HG02759 (cell line): ENCODE results near the gene PRPSAP2.

Experiments
- ATAC-seq: cut with Tn5 transposase; IDR thresholded peaks from one replicate; pipeline ENCODE4 v1.9.1; 2021; ENCODE audit warnings: mild to moderate bottlenecking, moderate library complexity; ENCODE audit not compliant: unreplicated experiment

PRPSAP2 gene

DNA sequence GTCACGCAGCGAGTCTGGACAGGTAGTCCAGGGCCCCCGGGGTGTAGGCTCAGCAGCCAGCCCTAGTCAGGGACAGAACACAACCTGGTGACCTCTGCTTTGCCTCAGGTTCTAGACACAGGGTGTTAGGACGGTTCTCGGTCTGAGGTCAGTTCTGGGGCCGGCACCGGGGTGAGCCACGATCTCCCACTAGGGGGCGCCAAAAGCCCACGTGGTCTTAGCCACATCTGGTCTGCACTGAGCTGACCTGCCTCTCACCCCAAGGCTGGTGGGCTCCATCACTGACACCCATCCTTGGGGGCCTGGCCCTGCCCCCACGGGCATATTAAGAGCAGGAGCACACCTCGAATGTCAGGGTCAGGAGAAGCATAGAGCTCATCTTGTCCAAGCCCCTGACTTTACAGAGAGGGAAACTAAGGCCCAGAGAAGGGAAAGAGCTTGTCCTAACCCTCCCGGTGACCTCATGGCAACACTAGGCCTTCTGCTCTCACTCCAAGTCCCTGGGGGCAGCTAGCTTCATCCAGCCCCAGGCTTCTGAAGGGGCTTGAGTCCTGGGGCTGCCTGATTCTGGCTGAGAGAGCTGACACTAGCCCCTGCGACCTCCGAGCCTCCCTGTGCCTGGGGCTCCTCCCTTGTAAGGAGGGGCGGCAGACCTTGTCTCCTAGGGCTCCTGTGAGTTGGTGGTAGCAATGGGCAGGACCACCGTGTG, 103.0 kb downstream of the PRPSAP2 start:
- peak; percentile 67 for ATAC-seq

DNA sequence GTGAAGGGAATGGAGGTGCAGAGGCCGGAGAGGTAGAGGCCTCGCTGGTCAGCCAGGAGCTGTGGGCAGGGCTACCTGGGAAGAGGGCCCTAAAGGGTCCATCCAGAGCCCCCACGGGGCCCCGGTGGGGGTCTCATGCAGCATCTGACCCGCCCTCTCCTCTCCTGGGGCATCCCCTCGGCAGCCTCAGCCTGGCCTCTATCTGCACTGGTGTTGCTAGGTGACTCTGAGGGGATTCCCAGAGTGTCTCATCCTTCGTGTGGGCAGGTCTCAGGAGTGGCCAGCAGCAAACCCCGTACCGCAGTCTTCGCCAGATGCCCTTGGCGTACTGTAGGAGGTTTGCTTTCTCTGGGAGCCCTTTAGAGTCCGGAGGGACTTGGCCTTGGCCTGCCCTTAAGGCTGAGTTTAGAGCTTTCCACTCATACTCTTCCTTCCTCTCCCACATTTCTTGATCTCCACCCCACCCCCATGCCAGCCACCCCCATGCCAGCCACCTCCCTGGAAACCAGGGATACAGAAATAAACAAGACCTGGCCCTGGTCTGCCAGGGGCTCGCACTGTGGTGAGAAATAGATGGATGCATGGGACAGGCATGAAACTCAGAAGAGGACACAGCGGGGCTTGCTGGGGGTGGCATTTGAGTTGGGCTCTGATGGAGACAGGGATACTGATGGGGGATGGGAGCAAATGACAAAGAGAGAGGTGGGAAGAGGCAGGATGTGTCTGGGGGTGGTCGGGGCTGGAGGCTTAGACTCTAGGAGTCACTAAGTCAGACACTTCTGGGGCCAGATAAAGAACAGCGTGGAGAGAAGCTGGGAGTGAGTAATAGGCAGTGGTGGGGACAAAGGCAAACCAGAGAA, 103.9 kb downstream of the PRPSAP2 start:
- no peak for ATAC-seq

DNA sequence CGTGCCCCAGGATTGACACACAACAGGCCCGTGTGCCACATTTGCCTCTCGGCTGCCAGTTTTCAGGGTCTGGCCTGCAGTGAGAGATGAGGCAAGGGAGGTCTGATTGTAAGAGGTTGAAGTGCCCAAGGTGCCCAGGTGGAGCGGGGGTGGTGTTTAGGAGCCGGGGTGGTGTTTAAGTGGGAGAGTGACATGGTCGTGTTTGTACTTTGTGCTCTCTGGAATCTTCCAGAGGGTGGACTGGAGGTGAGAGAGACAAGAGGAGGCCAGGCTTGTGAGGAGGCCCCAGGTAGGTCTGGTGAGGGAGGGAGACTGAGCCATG, 104.5 kb downstream of the PRPSAP2 start:
- no peak for ATAC-seq

DNA sequence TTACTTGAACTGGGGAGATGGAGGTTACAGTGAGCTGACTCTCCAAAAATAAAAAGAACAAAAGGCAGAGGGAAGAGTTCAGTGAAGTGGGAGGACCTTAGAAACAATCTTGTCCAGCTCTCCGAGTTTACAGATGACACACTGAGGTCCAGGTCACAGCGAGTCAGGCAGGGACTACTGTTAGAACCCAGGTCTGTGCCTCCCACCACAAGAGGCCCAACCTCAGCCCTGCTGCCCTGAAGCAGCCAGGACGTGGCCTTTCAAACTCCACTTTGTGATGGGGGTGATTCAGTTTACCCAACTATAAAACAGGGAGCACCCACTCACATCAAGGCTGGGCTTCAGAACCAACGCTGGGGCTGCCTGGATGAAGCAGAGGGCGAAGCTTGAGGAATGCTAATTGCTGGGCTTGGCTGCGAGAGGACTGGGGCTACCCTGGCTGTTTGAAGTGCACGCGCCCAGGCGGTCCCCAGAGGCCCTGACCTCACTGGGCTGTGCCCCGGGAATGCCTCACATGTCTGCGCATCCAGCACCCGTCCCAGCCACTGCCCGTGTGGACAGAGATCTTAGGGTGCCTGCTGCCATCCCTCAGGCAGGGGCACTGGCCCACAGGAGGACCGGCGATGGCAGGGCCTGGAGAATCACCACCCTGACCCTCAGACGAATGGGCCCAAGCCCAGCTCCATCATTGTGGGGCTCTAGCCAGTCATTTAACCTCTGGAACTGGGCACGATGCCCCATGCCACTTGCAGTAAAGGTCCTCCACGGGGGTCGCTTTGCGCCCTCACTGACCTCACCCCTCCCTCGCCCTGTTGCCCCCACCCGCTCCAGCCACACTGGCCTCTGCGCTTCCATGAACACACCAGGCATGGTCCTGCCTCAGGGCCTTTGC, 105.4 kb downstream of the PRPSAP2 start:
- ATAC-seq, result no peak

DNA sequence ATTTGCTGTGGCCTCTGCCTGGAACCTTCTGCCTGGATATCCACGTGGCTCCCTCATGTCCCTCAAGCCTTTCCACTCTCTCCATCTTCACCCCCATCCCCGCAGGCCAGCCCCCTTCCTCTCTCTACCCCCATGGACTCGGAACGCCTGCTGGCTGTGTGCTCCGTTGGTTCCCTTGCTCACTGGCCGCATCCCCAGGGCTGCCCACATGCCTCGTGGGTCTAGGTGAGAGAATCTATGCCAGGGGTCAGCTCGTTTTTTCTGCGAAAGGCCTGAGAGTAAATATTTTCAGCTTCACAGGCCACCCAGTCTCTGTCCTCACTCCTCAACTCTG, 106.1 kb downstream of the PRPSAP2 start:
- ATAC-seq, result no peak

DNA sequence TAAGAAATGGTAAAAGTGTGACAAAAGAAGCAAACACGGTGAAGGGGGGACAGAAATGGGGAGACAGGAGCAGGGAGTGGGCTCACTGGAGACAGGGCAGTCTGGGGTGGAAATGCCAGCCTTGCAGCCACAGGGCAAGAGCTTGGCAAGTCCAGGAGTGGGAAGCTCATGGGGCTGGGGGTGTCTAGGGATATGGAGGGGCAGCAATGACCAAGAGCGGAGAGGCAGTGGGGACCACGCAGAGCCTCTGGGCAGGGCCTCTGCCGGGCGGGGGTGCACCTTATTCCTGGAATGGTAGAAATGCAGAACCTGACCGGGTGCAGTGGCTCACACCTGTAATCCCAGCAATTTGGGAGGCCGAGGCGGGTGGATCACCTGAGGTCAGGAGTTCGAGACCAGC, 106.6 kb downstream of the PRPSAP2 start:
- no peak for ATAC-seq

DNA sequence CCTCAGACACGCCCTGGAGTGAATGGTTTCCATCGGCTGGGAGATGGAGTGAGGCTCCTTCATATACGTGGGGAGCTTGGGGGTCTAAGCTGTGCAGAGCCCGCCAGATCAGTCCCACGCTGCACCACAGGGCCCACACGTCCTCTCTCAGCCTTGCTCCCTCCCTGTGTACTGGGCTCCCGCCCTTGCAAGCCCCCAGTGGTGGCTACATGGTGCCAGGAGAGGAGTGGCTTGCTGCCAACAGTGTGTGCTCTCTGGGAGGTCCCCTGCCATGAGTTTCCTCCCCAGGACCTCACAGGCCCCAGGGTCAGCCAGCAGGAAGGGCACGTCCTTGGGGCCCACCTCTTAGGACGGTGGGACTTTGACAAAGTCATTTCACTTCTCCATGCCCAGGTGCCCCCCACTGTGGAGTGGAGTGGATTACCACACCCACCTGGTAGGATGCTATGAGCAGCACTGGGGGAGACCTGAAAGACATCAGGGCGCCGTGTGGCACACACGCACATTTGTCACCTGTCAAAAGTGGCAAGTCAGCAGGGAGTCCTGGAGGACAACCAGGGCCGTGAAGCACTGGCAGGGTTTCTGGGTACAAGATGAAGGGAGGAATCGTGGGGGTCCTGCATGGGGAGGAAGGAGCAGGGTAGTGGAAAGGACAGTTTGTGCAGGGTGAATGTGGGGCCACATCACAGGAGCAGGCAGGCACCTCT, 107.8 kb downstream of the PRPSAP2 start:
- ATAC-seq, result no peak

DNA sequence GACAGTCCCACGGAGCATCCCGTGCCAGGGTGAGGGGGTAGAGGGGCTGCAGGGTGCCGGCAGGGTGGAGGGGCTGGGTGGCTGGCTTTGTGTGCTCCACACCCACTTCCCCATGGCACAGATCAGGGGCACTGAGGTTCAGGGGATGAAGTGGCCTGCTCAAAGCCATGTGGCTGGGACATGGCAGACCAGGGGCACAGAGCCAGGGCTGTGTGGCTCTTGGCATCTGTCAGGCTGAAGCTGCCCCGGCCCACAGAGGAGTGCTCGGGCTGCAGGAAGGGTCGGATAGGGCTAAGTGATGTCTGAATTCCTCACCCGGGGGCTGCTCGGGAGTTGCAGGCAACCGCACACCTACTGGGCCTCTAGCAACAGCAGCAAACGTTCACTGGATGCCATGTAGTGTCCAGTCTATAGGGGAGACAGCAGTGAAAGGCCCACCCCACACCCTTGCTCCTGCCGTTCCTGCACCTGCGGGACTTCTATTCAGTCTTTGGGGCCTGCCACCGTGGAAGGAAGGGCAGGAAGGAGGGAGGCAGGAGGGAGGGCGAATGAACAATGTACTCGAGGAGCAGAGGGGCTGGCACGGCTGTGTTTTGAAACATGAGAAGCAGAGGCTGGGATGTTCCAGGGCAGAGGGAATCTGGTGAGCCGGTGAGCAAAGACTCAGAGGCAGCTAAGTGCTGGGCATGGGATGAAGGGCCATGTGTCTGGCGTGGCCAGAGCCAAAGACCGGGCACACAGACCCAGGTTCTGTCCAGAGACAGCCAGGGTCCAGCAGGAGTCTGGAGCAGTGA, 109.1 kb downstream of the PRPSAP2 start:
- ATAC-seq, result no peak

DNA sequence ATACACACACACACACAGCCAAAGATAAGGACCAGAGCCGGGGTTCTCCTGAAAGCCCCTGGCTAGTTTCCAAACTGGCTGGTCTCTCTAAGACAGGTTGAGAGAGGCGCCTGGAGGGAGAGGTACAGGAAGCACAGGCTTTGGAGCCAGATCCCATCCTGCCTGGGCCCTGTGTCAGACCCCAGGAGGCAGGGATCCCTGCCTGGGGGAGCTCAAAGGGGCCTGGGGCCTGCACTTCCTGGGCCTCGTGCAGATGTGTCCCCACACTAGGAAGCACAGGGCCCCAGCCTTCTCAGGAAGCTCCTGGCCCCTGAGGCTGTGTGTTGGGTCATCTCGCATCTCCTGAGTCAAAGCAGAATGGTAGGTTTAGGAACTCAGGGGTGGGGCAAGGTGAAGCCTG, 110.0 kb downstream of the PRPSAP2 start:
- no peak for ATAC-seq

DNA sequence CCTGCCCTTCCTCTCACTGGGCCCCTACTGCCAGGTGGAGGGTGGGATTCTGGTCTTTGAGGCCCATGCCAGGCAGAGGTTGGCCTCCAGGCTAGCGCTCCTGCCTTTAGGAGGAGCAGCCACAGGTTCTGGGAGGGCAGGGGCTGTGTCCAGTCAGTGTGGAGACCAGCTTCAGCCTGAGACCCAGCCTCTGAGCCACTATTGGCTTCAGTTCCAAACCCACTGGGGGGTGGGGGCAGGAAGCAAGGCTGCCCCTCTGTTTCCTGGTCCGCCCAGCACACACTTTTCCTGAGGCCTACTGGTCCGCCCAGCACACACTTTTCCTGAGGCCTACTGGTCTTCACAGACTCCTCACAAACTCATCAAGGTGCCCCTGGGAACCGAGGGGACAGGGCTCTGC, 110.4 kb downstream of the PRPSAP2 start:
- ATAC-seq, result no peak

DNA sequence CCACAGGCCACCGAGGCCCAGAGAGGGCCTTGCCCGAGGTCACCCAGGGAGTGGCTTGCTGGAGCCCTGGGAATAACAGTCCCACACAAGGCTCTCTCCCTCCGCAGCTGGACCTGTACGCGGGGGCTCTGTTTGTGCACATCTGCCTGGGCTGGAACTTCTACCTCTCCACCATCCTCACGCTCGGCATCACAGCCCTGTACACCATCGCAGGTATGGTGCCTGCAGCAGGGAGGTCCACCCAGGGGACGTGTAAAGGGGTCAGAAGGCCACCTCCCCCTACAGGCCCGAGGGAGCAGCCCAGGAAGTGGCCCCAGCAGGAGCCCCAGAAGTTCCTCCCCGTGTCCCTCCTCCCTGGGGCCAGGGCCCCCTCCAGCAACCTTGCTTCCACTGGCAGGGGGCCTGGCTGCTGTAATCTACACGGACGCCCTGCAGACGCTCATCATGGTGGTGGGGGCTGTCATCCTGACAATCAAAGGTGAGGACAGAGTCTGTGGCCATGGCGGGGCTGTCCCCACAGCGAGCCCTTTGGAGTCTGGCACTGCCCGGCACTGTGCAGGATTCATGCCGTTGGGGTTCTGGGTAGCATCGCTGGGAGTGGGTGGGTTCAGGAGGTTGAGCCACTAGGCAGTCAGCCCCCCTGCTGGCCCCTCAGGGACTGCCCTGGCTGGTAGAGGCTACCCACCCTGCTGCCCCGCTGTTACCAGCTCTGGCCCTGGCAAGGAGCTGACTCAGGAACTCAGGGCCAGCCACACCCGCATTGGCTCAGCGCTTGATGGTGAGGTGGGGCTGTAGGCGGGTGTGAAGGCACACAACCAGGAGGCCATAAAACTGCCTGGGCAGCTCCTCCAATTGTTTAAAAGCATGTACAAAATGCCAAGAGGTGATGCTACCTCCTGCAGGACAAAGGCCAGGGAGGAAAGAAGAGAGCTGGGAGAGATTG, 111.3 kb downstream of the PRPSAP2 start:
- ATAC-seq, result no peak

DNA sequence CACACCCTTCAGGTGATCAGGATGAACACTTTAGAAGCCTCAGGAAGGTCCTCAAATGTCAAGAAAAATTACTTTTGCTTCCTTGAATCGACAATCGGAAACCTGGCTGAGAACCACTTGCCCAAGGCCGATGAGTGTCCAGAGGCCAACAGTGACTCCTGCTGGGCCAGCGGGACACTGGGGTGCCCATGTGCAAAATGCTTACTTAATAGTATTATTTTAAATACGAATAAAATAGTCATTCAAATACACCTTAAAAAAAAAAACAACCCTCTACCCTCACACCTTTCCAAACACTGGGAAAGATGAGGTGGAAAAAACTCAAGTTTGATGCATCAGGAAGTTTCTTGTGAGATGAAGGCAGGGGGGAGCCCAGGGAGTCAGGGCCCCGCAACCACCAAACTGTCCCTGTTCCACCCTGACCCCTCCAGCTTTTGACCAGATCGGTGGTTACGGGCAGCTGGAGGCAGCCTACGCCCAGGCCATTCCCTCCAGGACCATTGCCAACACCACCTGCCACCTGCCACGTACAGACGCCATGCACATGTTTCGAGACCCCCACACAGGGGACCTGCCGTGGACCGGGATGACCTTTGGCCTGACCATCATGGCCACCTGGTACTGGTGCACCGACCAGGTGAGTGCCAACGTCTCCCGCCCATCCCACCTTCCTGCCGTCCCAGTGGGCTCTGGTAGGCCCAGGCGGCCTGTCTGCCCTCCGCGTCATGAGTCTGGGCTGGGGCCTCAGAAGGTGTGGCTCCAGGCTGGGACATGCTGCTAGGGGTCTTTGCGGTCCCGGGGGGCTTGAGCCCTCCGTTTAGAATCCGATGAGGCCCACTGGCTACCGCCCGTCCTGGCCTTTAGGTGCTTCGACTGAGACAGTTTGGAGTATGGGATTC, 112.9 kb downstream of the PRPSAP2 start:
- no peak for ATAC-seq

DNA sequence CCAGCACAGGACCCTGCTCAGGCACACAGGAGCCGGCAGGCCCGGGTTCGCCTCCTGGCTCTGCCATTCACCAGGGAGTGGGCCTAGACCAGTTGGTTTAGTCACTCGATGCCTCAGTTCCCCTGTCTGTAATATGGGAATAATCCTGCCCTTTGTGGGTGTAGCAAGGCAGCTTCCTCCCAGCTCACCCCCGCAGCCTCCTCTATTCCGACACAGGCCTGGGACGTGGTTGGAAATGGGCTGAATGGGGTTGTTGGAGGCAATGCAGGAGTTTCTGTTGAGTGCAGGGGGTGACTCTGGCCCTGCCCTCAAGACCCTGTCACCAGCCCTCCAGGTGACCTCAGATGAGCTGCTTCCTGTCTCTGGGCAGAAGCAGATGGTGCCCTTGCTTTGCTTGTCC, 113.9 kb downstream of the PRPSAP2 start:
- ATAC-seq, result no peak

DNA sequence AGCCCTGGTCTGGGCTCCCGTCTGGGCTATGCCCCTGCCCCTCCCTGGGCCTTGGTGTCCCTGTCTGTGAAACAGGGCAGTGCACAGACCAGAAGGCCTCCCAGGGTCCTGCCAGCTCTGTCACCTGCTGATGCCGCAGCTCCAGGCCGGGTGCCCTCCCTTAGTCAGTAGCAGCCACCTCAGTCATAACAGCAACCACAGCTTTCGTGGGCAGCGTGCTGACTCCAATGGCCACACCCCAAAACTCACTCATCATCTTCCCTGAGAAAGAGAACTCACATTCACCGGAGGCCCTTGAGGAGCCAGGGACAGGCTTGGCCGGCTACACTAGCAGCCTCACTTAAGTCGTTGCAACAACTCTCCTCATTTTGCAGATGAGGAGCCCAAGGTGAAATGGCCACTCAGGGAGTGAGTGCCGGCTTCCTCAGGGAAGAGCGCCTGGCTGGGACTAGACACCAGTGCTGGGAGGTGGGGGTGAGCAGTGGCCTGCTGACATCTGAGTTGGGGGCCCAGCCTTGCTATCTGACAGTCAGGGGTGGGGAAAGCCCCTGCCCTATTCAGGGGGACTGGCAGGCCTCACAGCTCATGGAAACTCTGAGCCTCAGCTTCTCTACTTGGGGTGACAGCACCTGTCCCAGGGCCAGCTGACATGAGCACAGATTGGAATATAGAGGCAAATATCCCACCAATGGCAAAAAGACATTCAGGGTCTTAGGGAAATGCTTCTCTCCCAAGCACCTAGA, 116.6 kb downstream of the PRPSAP2 start:
- ATAC-seq, result no peak

DNA sequence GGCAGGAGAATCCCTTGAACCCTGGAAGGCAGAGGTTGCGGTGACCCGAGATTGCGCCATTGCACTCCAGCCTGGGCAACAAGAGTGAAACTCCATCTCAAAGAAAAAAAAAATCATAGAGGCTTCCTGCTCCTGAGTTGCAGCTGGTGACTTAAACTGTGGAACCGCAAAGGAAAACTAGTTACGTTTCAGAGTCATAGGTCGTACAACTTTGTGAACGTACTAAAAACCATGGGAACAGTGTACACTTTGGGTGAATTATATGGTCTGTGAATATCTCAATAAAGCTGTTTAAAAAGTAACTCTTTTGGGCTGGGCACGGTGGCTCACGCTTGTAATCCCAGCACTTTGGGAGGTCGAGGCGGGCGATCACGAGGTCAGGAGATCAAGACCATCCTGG, 117.7 kb downstream of the PRPSAP2 start:
- no peak for ATAC-seq

DNA sequence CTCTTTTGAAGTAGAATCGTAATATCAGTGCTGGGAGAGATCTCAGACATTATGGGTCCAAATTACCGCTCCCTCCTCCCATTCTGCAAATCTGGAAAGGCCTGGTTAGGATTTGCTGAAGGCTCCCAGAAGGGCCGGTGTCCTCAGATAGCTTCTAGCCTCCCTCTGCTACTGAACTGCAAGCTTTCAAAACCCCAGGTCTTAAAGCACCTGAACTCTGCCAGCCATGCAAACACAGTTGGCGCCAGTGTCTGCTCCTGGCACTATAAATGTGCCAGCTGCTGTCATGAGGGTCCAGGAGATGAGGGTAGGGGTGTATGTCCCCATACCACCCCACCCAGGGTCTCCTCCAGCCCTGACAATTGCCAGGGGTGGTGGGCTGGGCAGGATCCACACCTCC, 118.3 kb downstream of the PRPSAP2 start:
- no peak for ATAC-seq

DNA sequence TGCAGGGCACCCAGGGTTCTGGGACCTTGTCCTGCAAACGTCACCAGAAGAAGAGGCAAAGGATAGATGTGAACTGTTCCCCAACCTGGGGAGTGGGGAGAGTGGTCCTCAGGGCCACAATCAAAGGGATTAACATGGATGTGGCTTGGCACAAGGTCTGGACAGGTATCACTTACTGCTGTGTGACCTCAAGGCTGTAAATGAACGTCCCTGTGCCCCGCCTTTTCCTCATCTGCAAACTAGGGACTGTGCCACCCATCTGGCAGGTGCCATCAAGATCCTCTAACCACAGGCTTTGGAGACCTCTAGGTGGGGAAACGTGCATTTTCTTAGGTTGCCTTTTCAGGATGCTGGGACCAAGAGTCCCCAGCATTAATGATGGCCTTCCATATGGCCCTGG, 119.1 kb downstream of the PRPSAP2 start:
- ATAC-seq, result no peak
